Erythroblast (primary cell): ENCODE data around the gene CCL4.

Experiments
- GATA1 ChIP-seq: IDR thresholded peaks from 2 replicates; pipeline ENCODE4 v1.6.1; 2011; ENCODE audit warnings: low read depth, mild to moderate bottlenecking, control low read depth, low read length, moderate library complexity
- POLR2A ChIP-seq: IDR thresholded peaks from 2 replicates; pipeline ENCODE4 v1.6.1; 2011; ENCODE audit warnings: mild to moderate bottlenecking, low read length

DNA sequence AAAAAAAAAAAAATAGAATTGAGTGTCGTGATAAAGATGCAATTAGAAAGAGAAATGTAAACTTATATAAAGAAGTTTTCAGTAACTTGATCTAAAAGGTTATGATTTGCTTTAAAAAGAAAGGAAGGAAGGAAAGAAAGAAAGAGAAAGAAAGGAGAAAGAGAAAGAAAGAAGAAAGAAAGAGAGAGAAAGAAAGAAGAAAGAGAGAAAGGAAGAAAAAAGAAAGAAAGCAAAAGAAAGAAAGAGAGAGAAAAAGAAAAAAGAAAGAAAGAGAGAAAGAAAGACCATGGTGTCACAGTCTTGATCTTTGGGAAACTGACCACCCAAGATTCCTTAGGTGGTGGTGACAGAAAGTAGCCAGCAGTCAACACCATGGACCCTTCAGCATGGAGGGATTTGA, 9.4 kb upstream of the CCL4 start:
- TF ChIP-seq POLR2A (no peak), GATA1 (no peak)
